ENCODE data around the gene MAP3K20. TPM values are rescaled to one million over a fixed set of nuclear protein-coding genes. Genes with fewer than 3 reads are reported as not detected.

Gene MAP3K20
- total and polyA plus RNA-seq, 2 donors (not counting 3 experiments of a cell fraction or from before 2014, with no cell fraction given): 7.8 to 31.5 TPM

DNA sequence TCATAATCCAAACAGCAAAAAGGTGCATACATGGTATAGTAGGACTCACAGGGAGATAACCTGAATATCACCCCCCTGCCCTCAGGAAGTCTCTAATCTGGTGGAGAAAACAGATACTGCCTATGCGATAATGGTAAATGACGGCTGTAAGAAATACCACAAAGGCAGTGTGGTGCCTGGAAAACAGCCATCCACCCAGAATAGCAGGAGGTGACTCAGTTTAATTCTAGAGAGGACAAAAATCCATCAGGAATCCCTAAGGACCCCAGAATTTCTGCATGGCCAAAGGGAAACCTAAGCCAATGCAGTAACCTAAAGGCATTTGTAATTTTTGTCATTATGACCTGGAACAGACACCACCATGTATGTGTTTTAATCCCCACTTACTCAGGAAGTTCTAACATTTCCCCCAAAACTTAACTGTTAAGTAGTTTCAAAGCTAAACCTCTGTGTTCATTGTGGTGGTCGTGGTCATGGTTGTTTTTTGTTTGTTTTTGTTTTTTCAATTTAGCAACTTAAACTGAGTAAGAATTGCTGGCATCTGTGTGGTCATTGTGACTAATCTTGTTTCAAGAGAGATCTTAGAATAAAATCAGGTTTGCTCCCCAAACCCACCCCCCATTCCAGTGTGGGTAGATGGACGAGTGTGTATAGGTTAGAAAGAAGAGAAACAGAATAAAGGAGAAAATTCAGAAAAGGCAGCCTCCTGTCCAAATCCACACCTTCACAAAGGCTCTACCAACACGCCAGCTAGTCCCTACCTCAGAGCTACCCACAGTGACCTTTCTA is 157.5 kb downstream of the MAP3K20 start:
- TF ChIP-seq EZH2 (IDR thresholded peaks at IDR 0.05; ENCODE audit: borderline replicate concordance, low read depth, low read length, severe bottlenecking) (no peak), GATA2 (IDR thresholded peaks at IDR 0.05; ENCODE audit: insufficient read depth, insufficient read length, low read depth, low read length) (no peak), POLR2A (IDR thresholded peaks at IDR 0.05; ENCODE audit: low read depth, low read length) (no peak), FOS (IDR thresholded peaks at IDR 0.05; ENCODE audit: borderline replicate concordance, insufficient read depth, low read length) (no peak), MYC (IDR thresholded peaks at IDR 0.05; ENCODE audit: low read depth, low read length) (no peak), JUN (IDR thresholded peaks at IDR 0.05; ENCODE audit: borderline replicate concordance, insufficient read depth, insufficient read length, low read depth) (no peak), POLR2AphosphoS5 (IDR thresholded peaks at IDR 0.05; ENCODE audit: insufficient read depth, low read depth, low read length) (no peak)
- TF ChIP-seq, protein P1, sequence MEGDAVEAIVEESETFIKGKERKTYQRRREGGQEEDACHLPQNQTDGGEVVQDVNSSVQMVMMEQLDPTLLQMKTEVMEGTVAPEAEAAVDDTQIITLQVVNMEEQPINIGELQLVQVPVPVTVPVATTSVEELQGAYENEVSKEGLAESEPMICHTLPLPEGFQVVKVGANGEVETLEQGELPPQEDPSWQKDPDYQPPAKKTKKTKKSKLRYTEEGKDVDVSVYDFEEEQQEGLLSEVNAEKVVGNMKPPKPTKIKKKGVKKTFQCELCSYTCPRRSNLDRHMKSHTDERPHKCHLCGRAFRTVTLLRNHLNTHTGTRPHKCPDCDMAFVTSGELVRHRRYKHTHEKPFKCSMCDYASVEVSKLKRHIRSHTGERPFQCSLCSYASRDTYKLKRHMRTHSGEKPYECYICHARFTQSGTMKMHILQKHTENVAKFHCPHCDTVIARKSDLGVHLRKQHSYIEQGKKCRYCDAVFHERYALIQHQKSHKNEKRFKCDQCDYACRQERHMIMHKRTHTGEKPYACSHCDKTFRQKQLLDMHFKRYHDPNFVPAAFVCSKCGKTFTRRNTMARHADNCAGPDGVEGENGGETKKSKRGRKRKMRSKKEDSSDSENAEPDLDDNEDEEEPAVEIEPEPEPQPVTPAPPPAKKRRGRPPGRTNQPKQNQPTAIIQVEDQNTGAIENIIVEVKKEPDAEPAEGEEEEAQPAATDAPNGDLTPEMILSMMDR (IDR thresholded peaks at IDR 0.05; ENCODE audit: extremely low read depth in 1 of 2, insufficient read depth in 1 of 2, low read depth in 1 of 2, low read length in 2 of 2): no peak
- TF ChIP-seq, protein P2, sequence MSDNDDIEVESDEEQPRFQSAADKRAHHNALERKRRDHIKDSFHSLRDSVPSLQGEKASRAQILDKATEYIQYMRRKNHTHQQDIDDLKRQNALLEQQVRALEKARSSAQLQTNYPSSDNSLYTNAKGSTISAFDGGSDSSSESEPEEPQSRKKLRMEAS (IDR thresholded peaks at IDR 0.05; ENCODE audit: insufficient read depth, insufficient read length): no peak
- Histone ChIP-seq H3K4me1 (ENCODE audit: control insufficient read depth, extremely low read depth, insufficient read depth, low read length) (no peaks in the 10 kb centered on the region), H3K9me1 (replicated peaks; ENCODE audit: control insufficient read depth, extremely low read depth, insufficient read depth, low read length) (no peaks in the 10 kb centered on the region), H3K9me3 (replicated peaks; ENCODE audit: control insufficient read depth, insufficient read depth, low read length) (no peaks in the 10 kb centered on the region), H4K20me1 (replicated peaks; ENCODE audit: control insufficient read depth, extremely low read depth, insufficient read depth, low read length) (no peaks in the 10 kb centered on the region), H3K4me3 (replicated peaks in 1 of 3; ENCODE audit: insufficient read depth in 1 of 3, low read depth in 1 of 3, low read length in 3 of 3) (no peak overlapping the region), H3K4me2 (ENCODE audit: insufficient read depth, low read length) (no peak overlapping the region), H3K27ac (ENCODE audit: insufficient read depth, low read depth, low read length) (no peak overlapping the region), H3K9ac (replicated peaks; ENCODE audit: extremely low read depth, insufficient read depth, low read length) (no peak overlapping the region), H2AFZ (ENCODE audit: low read depth, low read length) (no peak overlapping the region), H3K79me2 (ENCODE audit: control insufficient read depth, insufficient read depth, low read length) (no peaks in the 10 kb centered on the region), H3K27me3 (ENCODE audit: control insufficient read depth in 2 of 2, insufficient read depth in 2 of 2, low read length in 2 of 2) (no peaks in the 10 kb centered on the region), H3K36me3 (ENCODE audit: control insufficient read depth in 2 of 2, extremely low read depth in 1 of 2, insufficient read depth in 2 of 2, low read length in 2 of 2) (no peaks in the 10 kb centered on the region)
- DNase-seq (ENCODE audit: low read depth, low spot score) (no peak), FAIRE-seq (no peak)
- intact Hi-C loops (cut with micrococcal nuclease) (no loop called here), dilution Hi-C loops (cut with MboI; ENCODE audit: extremely low pct_ligation_motif_present, low sequenced_read_pairs) (no loop called here)
- CTCF ChIA-PET: no interaction called here
- no TSS peak for BruUV-seq (replicated peaks)
- POLR2A ChIA-PET: no interaction called here
